Stimulated activated CD8-positive, alpha-beta memory T cell treated with anti-CD3 and anti-CD28 coated beads, Interleukin-4, amount 100 ng/mL, for 1 hour (primary cell): ENCODE measurements around the gene TYW1B.
"Not testable (repeated sequence)": the region's sequence is repeated elsewhere in the genome, so short reads cannot be mapped to it uniquely, and the experiment has no call there.

ENCODE experiments used
- DNase-seq, 2 donors: peaks; one replicate each; pipeline ENCODE4 v3.0.0-alpha.2; 2020; ENCODE audit warnings: low read depth in 2 of 2, low spot score in 1 of 2

The TYW1B gene

DNA sequence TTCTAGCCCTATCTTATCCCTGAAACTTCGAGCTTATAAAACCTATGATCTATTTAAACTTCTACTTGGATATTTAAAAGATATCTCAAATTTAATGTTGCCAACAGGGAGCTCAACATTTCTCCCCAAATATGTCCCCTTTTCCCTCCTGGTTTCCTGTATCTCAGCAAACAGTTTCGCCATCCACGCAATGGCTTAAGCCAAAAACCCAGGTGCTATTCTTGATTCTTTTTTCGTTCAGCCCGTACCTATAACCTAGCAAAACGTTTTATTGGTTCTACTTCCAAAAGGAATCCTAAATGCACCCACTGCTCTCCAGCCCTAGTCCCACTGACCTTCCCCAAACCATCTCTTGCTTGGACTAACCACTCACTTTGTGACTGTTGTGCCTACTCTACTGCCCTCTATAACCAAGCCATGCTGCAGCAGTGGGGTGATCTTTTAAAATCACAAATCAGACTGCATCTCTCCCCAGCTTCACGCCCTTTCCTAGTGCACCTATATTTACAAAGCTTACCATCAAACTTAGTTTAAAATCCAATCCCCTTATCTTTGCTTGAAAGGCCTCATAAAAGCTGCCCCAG is 201.5 kb downstream of the TYW1B start:
- not testable (repeated sequence) for DNase-seq

DNA sequence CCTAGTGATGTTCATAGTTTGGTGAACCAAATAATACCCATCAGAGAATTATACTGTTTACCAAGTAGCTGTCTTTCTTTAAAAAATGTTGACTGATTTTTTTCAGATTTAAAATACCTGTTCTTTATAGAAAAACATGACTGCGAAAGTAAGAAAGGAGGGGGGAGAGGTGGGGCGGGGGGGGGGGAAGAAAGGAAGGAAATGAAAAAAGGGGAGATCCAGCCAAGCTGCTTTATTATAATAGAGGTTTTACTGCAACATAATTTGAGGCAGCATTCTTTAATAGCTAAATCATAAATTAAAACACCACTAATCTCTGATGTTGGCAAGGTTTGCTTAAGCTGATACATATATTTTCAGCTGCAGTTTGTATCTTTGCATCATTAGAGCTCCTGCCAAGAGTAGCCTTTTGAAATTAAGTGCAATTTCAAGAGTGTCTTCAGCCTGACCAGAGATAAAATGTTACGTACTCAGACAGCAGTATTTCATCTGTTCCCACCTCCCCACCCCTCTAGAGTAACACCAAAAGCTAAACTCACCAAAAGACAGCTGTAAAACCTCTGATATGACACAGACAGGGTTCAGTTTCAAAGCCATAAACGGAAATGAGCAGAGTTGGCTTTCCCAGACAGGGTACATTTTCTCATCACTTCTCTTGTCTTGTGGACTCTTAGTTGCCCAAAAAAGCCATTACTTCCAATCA is 202.1 kb downstream of the TYW1B start:
- not testable (repeated sequence) for DNase-seq

DNA sequence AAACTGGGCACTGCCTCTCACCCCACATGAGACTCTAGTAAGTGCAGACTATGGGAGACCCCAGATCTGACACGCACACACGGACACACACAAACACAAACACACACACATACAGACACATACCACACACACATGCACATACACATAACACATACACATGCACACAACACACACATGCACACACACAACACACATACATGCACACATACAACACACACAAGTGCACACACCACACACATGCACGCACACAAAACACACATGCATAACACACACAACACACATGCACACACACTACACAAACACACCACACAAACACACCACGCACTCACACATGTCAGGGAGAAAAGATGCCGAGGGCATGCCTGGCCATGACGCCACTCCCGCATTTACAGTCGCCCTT is 205.5 kb downstream of the TYW1B start:
- DNase-seq, result no peak

DNA sequence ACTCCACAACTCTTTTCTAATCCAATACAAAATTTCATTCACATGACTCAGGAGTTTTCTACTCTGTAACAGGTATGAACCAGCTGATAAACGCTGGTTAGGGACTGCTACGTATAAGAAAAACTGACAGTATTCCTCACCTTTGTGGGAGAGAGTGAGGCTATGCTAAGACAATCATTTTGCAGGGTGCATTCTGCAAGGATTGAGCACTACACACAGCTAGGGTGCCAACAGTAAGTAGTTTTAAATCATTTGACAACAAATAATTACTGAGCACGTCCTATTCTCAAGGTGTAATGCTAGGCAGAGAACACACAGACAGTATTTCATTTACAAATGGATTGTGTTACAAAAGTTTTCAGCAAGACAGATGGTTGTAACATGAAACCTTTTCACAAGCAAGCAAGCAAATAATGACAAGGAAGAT is 206.2 kb downstream of the TYW1B start:
- not testable (repeated sequence) for DNase-seq

DNA sequence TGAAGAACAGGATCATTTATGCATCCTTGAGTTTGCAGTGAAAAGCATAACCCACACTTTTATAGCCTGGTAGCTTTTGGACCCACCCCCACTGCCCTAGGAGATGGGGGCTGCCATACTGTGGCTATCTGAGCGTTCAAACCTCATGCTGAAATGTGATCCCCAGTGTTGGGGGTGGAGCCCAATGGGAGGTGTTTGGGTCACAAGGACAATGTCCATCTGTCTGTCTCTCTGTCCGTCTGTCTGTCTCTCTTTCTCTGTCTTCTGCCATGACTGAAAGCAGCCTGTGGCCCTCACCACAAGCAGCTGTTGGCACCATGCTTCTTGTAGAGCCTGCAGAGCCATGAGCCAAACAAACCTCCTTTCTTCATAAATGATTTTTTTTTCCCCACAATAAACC is 207.1 kb downstream of the TYW1B start:
- DNase-seq, result not testable (repeated sequence)

DNA sequence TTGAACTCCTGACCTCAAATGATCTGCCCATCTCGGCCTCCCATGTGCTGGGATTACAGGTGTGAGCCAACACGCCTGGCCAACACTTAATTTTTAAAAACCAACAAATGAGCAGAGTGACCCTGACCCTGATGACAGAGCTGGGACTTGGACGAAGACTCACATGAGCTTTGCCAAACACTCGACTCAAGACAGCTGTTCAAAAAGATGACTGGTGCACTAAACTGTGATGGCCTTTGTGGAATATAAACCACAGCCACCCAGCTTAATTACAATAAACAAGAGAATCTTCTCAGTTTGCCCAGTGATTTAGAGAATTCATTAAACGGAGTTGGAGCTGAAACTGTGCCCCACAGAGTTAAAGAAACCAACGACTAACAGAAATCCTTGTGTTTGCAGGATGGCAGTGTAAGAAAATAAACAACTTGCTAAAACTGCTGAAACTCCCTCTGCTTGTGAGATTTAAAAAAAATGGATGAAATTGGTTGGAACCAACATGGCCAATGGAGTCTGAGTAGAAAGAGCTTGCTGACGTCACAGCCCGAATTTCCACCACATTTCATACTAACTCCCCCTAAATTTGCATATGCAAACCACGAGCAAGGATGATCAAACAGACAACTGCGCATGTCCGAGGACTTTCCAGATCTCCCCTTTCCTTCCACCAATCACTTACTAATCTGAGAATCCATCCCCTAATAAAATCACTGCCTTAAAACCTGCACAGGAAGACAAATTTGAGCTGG is 209.4 kb downstream of the TYW1B start:
- DNase-seq, result not testable (repeated sequence)

DNA sequence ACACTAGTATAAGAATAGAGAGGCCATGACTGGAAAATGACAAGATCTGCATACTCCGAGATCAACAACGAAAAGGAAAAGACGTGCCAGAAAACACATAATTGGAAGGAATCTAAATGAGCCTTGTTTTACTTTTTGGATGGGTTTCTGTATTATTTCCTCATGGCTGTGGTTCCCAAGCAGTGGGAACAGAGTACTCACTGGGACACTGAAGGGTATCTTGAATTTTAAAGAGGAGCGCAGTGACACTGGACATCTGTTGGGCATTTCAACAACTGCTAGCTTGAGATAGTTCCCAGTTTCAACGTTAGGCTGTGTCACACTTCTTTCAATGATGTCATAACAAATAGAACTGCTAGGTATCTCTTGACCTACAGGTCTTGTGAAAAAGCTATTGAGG is 218.2 kb downstream of the TYW1B start:
- DNase-seq, result not testable (repeated sequence)

DNA sequence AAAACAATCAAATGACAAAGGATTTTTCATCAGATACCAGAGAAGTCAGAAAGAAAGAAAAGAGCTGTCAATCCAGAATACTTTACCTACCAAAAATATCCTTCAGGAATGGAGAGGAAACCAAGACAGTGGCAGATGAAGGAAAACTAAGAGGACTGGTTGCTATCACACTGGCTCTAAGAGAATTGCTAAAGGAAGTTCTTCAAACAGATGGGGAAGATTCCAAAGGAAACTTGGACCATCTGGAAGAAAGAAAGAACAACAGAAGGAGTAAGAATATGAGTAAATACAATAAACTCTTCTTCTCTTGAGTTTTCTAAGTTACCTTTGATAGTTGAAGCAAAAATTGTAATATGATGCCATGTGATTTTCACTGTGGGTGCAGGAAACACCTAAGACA is 220.0 kb downstream of the TYW1B start:
- not testable (repeated sequence) for DNase-seq

DNA sequence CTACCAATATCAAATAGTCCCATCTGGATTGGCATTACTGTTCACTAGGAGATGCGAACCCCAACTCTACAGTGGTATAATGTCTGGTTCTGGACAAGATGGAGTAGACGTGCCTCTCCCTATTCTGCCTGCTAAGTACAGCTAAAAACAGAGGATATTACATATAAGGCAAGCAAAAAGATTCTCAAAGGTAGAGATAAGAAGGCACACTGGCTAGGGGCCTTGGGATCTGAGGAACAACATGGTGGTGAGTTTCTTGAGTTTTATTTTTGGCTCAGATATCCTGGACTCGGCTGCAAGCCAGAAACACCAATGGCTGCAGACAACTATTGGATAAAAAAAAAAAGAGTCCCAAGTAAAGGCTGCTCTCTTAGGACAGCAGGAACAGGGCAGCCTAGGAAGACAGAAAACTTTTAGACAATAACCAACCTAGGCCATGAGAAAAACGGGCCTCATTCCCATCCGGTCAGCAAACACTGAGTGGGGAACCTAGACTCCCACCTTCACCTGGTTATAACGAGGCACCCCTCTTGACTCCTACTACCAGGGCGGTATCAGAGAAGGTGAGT is 222.1 kb downstream of the TYW1B start:
- not testable (repeated sequence) for DNase-seq

DNA sequence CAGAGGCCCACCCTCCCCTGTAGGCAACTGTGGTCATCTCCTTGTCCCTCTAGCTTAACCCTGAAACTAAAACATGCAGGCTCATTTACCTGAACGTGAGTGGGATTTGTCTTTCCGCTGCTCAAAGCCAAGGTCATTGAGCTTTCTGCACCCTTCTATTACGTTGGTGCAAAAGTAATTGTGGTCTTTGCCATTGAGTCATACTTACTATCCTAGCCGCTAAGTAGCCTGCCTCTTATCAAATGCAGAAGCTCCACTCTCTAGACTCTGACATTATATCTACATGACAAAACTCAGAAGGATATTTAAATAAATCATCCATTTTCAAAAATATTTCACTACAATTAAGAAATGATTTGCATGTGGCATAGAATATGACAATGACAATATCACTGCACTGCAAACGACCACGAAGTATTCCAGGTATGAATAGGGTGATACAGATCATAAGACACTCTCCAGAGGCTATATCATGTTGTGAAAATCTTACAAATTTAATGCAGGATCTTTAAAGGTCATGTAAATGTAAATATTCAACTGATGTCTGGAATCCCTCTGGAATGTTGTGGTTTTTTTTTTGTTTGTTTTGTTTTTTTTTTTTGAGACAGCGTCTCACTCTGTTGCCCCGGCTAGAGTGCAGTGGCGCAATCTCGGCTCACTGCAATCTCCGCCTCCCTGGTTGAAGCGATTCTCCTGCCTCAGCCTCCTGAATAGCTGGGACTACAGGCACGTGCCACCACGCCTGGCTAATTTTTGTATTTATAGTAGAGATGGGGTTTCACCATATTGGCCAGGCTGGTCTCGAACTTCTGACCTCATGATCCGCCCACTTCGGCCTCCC is 223.0 kb downstream of the TYW1B start:
- not testable (repeated sequence) for DNase-seq

DNA sequence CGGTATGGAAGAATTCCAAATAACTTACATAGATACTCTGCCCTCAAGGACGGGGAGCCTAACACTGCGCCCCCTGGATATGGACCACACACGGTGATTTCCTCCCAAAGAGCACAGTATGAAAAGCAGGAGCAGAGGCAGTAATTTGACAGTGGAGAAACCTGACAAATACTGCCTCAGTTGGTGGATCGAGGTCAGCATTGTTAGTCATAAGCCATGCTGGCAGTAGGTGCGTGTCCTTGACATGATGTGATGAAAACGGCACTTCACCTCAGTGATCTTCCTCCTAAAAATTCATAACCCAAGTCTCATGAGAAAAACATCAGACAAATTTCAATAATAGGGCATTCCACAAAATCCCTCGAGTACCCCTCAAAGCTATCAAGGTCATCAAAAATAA is 224.5 kb downstream of the TYW1B start:
- DNase-seq, result not testable (repeated sequence)

DNA sequence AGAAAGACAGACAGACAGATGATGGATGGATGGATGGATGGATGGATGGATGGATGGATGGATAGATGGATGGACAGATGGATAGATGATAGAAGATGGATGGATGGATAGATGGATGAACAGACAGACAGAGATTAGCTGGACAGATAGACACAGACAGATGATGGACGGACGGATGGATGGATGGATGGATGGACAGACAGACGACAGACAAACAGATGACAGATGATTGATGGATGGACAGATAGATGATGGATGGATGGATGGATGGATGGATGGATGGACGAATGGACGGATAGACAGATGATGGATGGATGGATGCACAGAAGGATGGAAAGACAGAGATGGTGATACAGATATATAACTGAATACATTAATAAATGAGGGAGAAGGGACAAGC is 224.9 kb downstream of the TYW1B start:
- DNase-seq, result no peak

DNA sequence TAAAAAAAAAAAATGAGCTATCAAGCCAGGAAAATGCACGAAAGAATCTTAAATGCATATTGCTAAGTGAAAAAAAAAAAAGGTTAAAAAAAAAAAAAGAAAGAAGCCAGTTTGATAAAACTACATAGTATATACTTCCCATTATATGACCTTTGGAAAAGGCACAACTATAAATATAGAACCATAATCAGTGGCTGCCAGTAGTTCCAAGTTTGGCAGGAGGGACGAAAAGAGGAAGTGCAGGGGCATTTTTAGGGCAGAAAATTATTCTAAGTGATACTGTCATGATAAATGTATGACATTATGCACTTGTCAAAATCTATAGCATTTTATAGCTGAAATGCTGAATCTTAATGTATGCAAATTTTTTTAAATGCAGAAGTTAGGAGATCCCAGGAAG is 226.3 kb downstream of the TYW1B start:
- DNase-seq, result not testable (repeated sequence)

DNA sequence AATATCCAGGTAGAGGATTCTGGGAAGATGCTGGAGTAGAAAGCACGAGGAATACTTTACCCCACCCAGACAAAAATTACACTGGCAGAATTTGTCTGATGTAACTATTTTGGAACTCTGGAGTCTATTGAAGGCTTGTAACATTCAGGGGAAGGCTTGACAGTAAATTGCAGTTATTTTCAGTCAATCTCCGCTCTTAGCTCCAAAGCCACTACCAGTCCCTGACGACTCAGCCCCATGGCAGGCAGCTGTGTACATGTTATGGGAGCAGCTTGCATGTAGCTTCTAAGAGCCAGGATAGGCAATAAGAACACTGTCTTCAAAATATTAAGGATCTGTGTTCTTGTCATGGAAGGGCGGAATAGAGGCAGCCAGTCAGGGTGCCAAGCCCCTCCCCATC is 238.0 kb downstream of the TYW1B start:
- DNase-seq, result not testable (repeated sequence)

DNA sequence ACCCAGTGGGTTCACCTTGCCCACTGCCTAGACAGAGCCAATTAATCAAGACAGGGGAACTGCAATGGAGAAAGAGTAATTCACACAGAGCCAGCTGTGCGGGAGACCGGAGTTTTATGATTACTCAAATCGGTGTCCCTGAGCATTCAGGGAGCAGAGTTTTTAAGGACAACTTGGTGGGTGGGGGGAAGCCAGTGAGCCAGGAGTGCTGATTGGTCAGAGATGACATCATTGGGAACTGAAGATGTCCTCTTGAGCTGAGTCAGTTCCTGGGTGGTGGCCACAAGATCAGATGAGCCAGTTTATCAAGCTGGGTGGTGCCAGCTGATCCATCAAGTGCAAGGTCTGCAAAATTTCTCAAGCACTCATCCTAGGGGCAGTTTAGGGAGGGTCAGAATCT is 240.7 kb downstream of the TYW1B start:
- DNase-seq, result not testable (repeated sequence)

DNA sequence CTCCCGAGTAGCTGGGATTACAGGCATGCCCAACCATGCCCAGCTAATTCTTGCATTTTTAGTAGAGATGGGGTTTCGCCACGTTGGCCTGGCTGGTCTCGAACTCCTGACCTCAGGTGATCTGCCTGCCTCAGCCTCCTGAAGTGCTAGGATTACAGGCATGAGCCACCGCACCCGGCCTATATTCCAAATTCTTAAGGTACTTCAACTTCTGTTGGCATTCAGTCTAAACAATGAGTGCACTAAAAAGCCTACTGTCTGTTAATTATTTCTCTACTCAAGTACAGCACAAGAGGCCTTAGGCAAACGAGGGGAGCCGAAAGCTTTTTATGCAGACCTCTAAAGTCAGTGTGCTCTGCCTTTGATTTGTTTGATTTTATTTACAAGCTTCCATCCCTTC is 243.4 kb downstream of the TYW1B start:
- DNase-seq, result not testable (repeated sequence)

DNA sequence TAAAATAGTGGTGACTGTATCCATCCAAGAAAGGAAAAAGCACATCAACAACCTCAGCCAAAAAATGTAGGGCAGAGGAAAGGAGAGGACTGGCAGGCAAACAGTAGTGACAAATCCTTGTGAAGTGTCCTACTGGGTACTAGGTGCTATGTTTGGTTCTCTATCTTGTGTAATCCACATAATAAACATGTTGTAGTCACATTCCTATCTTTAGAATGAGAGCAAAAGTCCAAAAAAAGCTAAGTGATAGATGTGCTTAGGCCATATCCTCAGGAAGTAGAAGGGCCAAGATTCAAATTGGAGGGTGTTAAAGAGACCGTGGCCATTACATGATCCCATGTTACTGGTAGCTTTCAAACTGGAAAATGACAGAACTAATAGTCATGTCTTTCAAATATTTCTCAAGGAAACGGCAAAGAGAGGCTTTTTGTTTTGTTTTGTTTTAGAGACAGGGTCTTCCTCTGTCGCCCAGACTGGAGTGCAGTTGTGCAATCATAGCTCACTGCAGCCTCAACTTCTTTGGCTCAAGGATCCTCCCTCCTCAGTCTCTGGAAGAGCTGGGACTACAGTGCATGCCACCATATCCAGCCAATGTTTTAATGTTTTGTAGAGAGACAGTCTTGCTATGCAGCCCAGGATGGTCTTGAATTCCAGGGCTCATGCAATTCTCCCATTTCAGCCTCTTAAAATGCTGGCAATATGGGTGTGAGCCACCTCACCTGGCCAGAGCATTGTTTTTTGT is 244.2 kb downstream of the TYW1B start:
- DNase-seq, result not testable (repeated sequence)

DNA sequence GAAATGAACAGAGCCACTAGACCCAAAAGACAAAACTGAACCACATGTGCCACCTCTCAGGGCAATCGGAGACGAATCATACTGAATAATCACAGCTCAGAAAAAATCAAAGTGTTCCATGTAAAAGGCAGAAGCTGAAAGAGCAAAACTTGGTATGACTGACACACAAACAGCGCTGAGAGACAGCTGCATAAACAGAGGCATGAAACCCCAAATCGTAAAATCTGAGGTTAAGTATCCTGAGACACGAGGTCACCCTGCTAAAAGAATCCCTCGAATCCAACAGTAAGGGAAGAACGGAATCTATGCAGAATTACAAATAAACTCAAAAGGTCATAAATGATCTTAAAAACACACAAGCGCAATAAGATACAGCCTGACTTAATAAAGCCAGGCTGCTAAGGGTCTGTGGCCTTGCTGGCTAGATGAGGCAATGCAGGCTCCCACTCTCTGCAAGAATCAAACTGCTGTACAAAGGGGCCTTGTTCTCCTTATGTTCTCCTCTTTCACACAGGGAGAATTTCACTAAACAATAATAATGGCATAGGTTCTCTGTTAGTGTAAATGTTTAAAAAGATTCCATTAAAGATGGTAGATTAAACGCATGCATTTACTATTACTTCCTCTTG is 247.7 kb downstream of the TYW1B start:
- DNase-seq, result not testable (repeated sequence)

DNA sequence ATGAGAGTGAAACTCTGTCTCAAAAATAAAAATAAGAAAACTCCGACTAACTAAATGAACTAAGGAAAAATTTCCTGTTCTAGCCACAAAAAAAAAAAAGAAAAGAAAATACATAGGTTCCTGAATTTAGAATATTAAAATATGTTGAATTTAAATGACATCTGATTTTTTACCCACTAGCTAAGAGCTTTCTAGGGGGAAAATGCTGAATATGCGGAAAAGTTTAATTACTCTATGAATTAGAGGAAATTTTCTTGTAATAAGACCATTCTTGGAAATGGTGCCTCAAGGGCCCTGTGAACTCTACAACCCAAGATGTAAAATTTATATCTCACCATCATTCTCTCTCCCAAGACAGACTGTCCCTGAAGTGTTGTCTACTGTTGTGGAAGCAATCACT is 250.9 kb downstream of the TYW1B start:
- no peak for DNase-seq

DNA sequence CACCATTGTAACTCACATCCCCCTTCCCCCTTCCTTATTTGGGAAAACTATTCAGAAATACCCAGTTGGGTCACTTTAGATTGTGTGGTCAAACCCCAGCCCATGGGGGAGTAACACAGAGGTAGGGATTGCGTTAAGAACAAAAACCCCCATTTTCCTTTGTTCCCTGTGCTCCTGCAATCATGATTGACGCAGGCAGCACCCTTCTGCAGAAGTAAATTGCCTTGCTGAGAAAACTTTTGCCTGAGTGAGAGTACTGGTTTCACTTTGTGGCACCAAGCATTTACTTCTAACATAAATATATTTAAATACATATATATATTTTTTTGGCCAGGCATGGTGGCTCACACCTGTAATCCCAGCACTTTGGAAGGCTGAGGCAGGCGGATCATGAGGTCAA is 266.0 kb downstream of the TYW1B start:
- not testable (repeated sequence) for DNase-seq
